ENCODE data around the gene CXCR2. TPM values are rescaled to one million over a fixed set of nuclear protein-coding genes. Genes with fewer than 3 reads are reported as not detected.

The CXCR2 gene
- total and polyA plus RNA-seq, 2 experiments from 2014 or later: 0.52 to 1.6 TPM

GRCh38 chr2:218128781-218129457, 3.1 kb downstream of the CXCR2 start:
- H3K4me3 Mint-ChIP-seq: no peak overlapping the region
- Histone ChIP-seq H3K4me2 (no peak overlapping the region), H3K79me2 (replicated peaks; ENCODE audit: insufficient read depth) (no peaks in the 10 kb centered on the region), H3K4me1 (ENCODE audit: insufficient read depth) (peaks cover 15% of the 10 kb centered on the region; the same call in 1 of the 2 replicates), H3K9me2 (ENCODE audit: insufficient read depth) (peaks cover 8% of the 10 kb centered on the region), H2AFZ (no peak overlapping the region), H3K4me3 (no peak overlapping the region), H3F3A (replicated peaks; ENCODE audit: low read depth) (no peaks in the 10 kb centered on the region; the same call in 1 of the 2 replicates), H3K36me3 (ENCODE audit: insufficient read depth) (no peaks in the 10 kb centered on the region), H4K20me1 (replicated peaks; ENCODE audit: insufficient read depth) (no peaks in the 10 kb centered on the region), H3K27me3 (ENCODE audit: insufficient read depth) (no peaks in the 10 kb centered on the region), H3K27ac (ENCODE audit: low read depth) (no peak overlapping the region)
- no peak overlapping the region for H3K27ac Mint-ChIP-seq
- no peak for TF ChIP-seq CTCF (conservative IDR thresholded peaks at IDR 0.05; ENCODE audit: low read depth in 2 of 2)
- no peaks in the 10 kb centered on the region for H3K36me3 Mint-ChIP-seq (ENCODE audit: low read depth)
- H3K4me1 Mint-ChIP-seq: peaks cover 14% of the 10 kb centered on the region
- no peaks in the 10 kb centered on the region for H3K9me3 Mint-ChIP-seq
- ATAC-seq (no peak), DNase-seq (ENCODE audit: low spot score) (no peak)
- peaks cover 8% of the 10 kb centered on the region for H3K27me3 Mint-ChIP-seq (ENCODE audit: insufficient read depth, low read depth, poor library complexity)

DNA sequence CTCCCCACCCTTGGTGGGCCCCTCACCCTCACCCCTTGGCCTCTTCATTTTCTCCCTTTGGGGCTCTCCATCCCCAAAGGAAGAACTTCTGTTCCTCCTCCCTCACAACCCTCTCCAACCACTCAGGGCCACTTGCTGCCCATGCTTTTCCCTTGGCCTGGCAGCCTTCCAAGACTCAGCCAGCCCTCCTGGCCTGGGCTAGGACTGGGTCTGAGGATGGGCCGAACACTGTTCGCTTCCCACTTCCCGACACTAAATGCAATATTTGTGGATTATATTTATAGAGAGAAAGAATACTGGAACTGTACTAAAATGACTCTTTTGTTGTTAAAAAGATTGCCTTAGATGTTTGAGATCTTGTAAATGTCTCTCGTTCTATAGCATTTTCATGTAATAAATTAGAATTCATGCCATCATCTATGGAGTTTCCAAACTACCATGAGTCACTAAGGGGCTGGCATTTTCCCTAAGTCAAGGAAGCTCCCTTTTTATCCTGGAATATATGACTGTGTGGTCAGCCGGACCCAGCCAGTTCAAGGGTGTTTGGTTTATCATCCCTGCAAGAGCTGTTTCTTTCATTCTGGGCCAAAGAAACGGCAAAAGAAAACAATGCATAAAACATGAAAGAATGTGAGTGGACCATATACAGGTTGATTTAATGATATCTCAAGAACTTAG, 3.8 kb downstream of the CXCR2 start:
- no peak overlapping the region for H3K4me3 Mint-ChIP-seq
- no peak overlapping the region for H3K27ac ChIP-seq (ENCODE audit: low read depth)
- no peaks in the 10 kb centered on the region for H4K20me1 ChIP-seq (replicated peaks; ENCODE audit: insufficient read depth)
- ATAC-seq: no peak
- peaks cover 8% of the 10 kb centered on the region for H3K27me3 Mint-ChIP-seq (ENCODE audit: insufficient read depth, low read depth, poor library complexity)
- no peaks in the 10 kb centered on the region; the same call in 1 of the 2 replicates for H3F3A ChIP-seq (replicated peaks; ENCODE audit: low read depth)
- no peak overlapping the region for H3K4me2 ChIP-seq
- no peaks in the 10 kb centered on the region for H3K9me3 Mint-ChIP-seq
- no peaks in the 10 kb centered on the region for H3K27me3 ChIP-seq (ENCODE audit: insufficient read depth)
- H3K27ac Mint-ChIP-seq: no peak overlapping the region
- H2AFZ ChIP-seq: no peak overlapping the region
- no peaks in the 10 kb centered on the region for H3K36me3 Mint-ChIP-seq (ENCODE audit: low read depth)
- H3K4me1 Mint-ChIP-seq: peaks cover 14% of the 10 kb centered on the region
- TF ChIP-seq CREB1 (CRISPR knock-in tag; IDR thresholded peaks at IDR 0.05; ENCODE audit: low read depth) (no peak), POLR2AphosphoS5 (IDR thresholded peaks at IDR 0.05; ENCODE audit: low read depth) (no peak), ZNF331 (CRISPR knock-in tag; IDR thresholded peaks at IDR 0.05; ENCODE audit: low read depth) (no peak), JUNB (IDR thresholded peaks at IDR 0.05; ENCODE audit: unreplicated experiment) (no peak), STAT1 (IDR thresholded peaks at IDR 0.05; ENCODE audit: unreplicated experiment) (no peak), EZH2 (IDR thresholded peaks at IDR 0.05; ENCODE audit: low read depth, unreplicated experiment) (no peak), EZH2phosphoT487 (IDR thresholded peaks at IDR 0.05; ENCODE audit: unreplicated experiment) (no peak), ZNF114 (CRISPR knock-in tag; IDR thresholded peaks at IDR 0.05) (no peak)
- TF ChIP-seq, protein P1, sequence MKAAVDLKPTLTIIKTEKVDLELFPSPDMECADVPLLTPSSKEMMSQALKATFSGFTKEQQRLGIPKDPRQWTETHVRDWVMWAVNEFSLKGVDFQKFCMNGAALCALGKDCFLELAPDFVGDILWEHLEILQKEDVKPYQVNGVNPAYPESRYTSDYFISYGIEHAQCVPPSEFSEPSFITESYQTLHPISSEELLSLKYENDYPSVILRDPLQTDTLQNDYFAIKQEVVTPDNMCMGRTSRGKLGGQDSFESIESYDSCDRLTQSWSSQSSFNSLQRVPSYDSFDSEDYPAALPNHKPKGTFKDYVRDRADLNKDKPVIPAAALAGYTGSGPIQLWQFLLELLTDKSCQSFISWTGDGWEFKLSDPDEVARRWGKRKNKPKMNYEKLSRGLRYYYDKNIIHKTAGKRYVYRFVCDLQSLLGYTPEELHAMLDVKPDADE (IDR thresholded peaks at IDR 0.05): no peak
- H3K79me2 ChIP-seq (replicated peaks; ENCODE audit: insufficient read depth): no peaks in the 10 kb centered on the region
- DNase-seq (ENCODE audit: low spot score): no peak
- peaks cover 15% of the 10 kb centered on the region; the same call in 1 of the 2 replicates for H3K4me1 ChIP-seq (ENCODE audit: insufficient read depth)
- H3K36me3 ChIP-seq (ENCODE audit: insufficient read depth): no peaks in the 10 kb centered on the region
- H3K4me3 ChIP-seq: no peak overlapping the region
- peaks cover 8% of the 10 kb centered on the region for H3K9me2 ChIP-seq (ENCODE audit: insufficient read depth)

Data from GM23338 (cell line).